Measurements from ENCODE around the gene CHKA.

CHKA gene

DNA sequence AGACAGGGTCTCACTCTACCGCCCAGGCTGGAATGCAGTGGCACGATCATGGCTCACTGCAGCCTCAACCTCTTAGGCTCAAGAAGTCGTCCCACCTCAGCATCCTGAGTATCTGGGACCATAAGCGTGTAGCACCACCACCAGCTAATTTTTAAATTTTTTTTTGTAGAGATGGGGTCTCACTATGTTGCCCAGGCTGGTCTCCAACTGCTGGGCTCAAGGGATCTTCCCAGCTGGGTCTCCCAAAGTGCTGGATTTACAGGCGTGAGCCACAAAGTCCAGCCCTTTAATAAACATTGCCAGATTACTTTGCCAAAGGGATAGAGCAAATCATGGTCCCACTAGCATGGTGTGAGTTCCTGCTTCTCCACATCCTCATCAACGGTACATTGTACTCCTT lies 46.3 kb upstream of the CHKA start:
- Histone ChIP-seq H2AFZ (ENCODE audit: low read length) (no peak overlapping the region), H3K4me3 (ENCODE audit: low read length, poor library complexity, severe bottlenecking) (no peak overlapping the region), H3K9me2 (replicated peaks; ENCODE audit: low read depth, low read length) (no peaks in the 10 kb centered on the region), H3K4me2 (ENCODE audit: low read depth, low read length, poor library complexity, severe bottlenecking) (no peak overlapping the region), H3K36me3 (ENCODE audit: insufficient read depth, low read length) (peaks cover 70% of the 10 kb centered on the region), H3K79me2 (ENCODE audit: insufficient read depth, low read length) (no peaks in the 10 kb centered on the region), H3K27me3 (ENCODE audit: insufficient read depth, low read length, poor library complexity, severe bottlenecking) (no peaks in the 10 kb centered on the region), H3F3A (ENCODE audit: low read depth) (no peaks in the 10 kb centered on the region), H4K20me1 (ENCODE audit: insufficient read depth, low read length, poor library complexity, severe bottlenecking) (no peaks in the 10 kb centered on the region), H3K4me1 (ENCODE audit: insufficient read depth, low read length, poor library complexity, severe bottlenecking) (no peaks in the 10 kb centered on the region), H3K9ac (ENCODE audit: low read depth, low read length, poor library complexity, severe bottlenecking) (no peak overlapping the region), H3K9me3 (ENCODE audit: insufficient read depth, low read depth, low read length) (no peaks in the 10 kb centered on the region)
- TF ChIP-seq, protein P1, sequence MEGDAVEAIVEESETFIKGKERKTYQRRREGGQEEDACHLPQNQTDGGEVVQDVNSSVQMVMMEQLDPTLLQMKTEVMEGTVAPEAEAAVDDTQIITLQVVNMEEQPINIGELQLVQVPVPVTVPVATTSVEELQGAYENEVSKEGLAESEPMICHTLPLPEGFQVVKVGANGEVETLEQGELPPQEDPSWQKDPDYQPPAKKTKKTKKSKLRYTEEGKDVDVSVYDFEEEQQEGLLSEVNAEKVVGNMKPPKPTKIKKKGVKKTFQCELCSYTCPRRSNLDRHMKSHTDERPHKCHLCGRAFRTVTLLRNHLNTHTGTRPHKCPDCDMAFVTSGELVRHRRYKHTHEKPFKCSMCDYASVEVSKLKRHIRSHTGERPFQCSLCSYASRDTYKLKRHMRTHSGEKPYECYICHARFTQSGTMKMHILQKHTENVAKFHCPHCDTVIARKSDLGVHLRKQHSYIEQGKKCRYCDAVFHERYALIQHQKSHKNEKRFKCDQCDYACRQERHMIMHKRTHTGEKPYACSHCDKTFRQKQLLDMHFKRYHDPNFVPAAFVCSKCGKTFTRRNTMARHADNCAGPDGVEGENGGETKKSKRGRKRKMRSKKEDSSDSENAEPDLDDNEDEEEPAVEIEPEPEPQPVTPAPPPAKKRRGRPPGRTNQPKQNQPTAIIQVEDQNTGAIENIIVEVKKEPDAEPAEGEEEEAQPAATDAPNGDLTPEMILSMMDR (conservative IDR thresholded peaks at IDR 0.05; ENCODE audit: low read length), result no peak
- no peak for TF ChIP-seq EZH2phosphoT487 (IDR thresholded peaks at IDR 0.05; ENCODE audit: borderline replicate concordance)

DNA sequence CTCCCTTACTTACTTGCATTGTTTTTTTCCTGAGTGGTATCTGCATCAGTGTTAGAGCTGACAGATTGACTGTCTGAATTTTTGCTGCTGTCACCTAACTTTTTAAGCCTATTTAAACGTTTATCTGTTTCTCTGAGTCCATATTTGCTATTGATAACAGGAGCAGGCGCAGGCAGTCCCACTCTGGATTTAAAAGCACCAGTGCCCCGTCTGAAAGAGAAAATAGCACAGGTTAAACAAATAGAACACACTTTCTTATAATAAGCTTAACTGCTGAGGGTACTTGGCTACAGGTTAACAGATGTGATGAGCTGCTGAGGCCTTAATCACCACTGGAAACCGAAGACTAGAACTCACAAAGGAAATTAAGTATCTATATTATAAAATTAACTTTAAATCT lies 45.8 kb upstream of the CHKA start:
- no peak overlapping the region for H3K4me3 ChIP-seq (ENCODE audit: low read length, poor library complexity, severe bottlenecking)
- no peaks in the 10 kb centered on the region for H3K79me2 ChIP-seq (ENCODE audit: insufficient read depth, low read length)
- H3K9me3 ChIP-seq (ENCODE audit: insufficient read depth, low read depth, low read length), result no peaks in the 10 kb centered on the region
- H3K9ac ChIP-seq (ENCODE audit: low read depth, low read length, poor library complexity, severe bottlenecking), result no peak overlapping the region
- H3K36me3 ChIP-seq (ENCODE audit: insufficient read depth, low read length), result peaks cover 69% of the 10 kb centered on the region
- no peaks in the 10 kb centered on the region for H3F3A ChIP-seq (ENCODE audit: low read depth)
- H4K20me1 ChIP-seq (ENCODE audit: insufficient read depth, low read length, poor library complexity, severe bottlenecking), result no peaks in the 10 kb centered on the region
- no peaks in the 10 kb centered on the region for H3K27me3 ChIP-seq (ENCODE audit: insufficient read depth, low read length, poor library complexity, severe bottlenecking)
- no peaks in the 10 kb centered on the region for H3K9me2 ChIP-seq (replicated peaks; ENCODE audit: low read depth, low read length)
- no peaks in the 10 kb centered on the region for H3K4me1 ChIP-seq (ENCODE audit: insufficient read depth, low read length, poor library complexity, severe bottlenecking)
- no peak overlapping the region for H3K4me2 ChIP-seq (ENCODE audit: low read depth, low read length, poor library complexity, severe bottlenecking)
- H2AFZ ChIP-seq (ENCODE audit: low read length), result no peak overlapping the region
- TF ChIP-seq EZH2phosphoT487 (IDR thresholded peaks at IDR 0.05; ENCODE audit: borderline replicate concordance), result no peak
- TF ChIP-seq, protein P1 (conservative IDR thresholded peaks at IDR 0.05; ENCODE audit: low read length), result no peak

DNA sequence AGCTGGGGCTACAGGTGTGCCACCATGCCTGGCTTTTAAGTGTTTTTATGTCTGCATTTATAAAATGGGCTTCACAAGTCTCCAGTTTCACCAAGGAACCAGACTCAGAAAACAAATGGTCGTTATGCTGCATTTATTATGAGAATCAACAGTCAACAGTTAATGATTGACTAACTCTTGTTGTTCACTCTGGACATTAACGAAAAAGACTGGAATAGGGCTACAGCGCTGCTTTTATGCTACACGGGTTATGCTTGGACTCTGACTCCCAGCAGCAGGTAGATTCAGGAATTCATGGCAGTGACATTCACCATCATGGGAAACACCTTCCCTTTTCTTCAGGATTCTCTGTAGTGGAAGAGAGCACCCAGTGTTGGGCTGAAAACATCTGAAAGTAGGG lies 44.4 kb upstream of the CHKA start:
- H2AFZ ChIP-seq (ENCODE audit: low read length), result no peak overlapping the region
- H3K4me2 ChIP-seq (ENCODE audit: low read depth, low read length, poor library complexity, severe bottlenecking), result no peak overlapping the region
- H3K9me2 ChIP-seq (replicated peaks; ENCODE audit: low read depth, low read length), result no peaks in the 10 kb centered on the region
- no peaks in the 10 kb centered on the region for H3K27me3 ChIP-seq (ENCODE audit: insufficient read depth, low read length, poor library complexity, severe bottlenecking)
- TF ChIP-seq, protein P1 (conservative IDR thresholded peaks at IDR 0.05; ENCODE audit: low read length), result no peak
- no peak for TF ChIP-seq EZH2phosphoT487 (IDR thresholded peaks at IDR 0.05; ENCODE audit: borderline replicate concordance)
- H4K20me1 ChIP-seq (ENCODE audit: insufficient read depth, low read length, poor library complexity, severe bottlenecking), result no peaks in the 10 kb centered on the region
- no peaks in the 10 kb centered on the region for H3K4me1 ChIP-seq (ENCODE audit: insufficient read depth, low read length, poor library complexity, severe bottlenecking)
- H3K9me3 ChIP-seq (ENCODE audit: insufficient read depth, low read depth, low read length), result no peaks in the 10 kb centered on the region
- peaks cover 55% of the 10 kb centered on the region for H3K36me3 ChIP-seq (ENCODE audit: insufficient read depth, low read length)
- no peaks in the 10 kb centered on the region for H3K79me2 ChIP-seq (ENCODE audit: insufficient read depth, low read length)
- H3F3A ChIP-seq (ENCODE audit: low read depth), result no peaks in the 10 kb centered on the region
- no peak overlapping the region for H3K4me3 ChIP-seq (ENCODE audit: low read length, poor library complexity, severe bottlenecking)
- no peak overlapping the region for H3K9ac ChIP-seq (ENCODE audit: low read depth, low read length, poor library complexity, severe bottlenecking)
